ENCODE data around the gene ZNF804A. TPM values are rescaled to one million over a fixed set of nuclear protein-coding genes. Genes with fewer than 3 reads are reported as not detected.

ZNF804A gene
- total and polyA plus RNA-seq, 2 of the 4 experiments (the other 2 are of a cell fraction): 2.2 to 2.7 TPM

DNA sequence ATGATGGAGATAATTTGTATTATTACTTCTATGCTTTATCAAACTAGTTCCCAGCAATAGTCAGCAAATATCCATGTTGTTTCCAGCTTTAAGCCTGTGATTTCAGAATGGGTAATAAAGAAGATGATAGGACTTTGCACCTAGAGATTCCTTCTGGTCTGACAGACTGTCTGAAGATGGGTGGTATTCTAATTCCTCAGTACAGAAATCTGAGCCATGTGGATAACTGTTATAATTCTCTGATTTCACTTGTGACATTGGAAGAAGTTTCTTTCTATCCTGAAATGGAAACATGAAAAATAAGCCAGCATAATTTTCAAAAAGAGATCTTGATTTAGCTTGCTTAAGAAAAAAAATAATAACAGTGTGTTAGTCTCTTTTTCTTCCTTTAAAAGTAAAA is 130.1 kb downstream of the ZNF804A start:
- Histone ChIP-seq H3K36me3 (ENCODE audit: control insufficient read depth, insufficient read depth, low read length) (no peaks in the 10 kb centered on the region), H2BK20ac (ENCODE audit: low read depth, low read length) (no peak overlapping the region), H4K5ac (ENCODE audit: low read depth, low read length) (no peak overlapping the region), H3K23ac (ENCODE audit: low read depth, low read length) (no peak overlapping the region), H2AK9ac (replicated peaks; ENCODE audit: low read depth, low read length, poor library complexity) (no peak overlapping the region), H4K91ac (ENCODE audit: insufficient read depth, low read depth, low read length) (no peak overlapping the region), H2BK5ac (ENCODE audit: low read depth, low read length, poor library complexity, severe bottlenecking) (no peak overlapping the region), H3K4ac (ENCODE audit: low read depth, low read length) (no peak overlapping the region), H3K27ac (ENCODE audit: insufficient read depth, low read length) (no peak overlapping the region), H4K20me1 (ENCODE audit: insufficient read depth, low read length) (no peaks in the 10 kb centered on the region), H2BK15ac (ENCODE audit: low read depth, low read length) (no peak overlapping the region), H3K14ac (replicated peaks; ENCODE audit: low read depth, low read length) (no peak overlapping the region), H3K4me2 (ENCODE audit: low read depth, low read length) (no peak overlapping the region), H2BK120ac (ENCODE audit: low read depth, low read length) (no peak overlapping the region), H3K27me3 (ENCODE audit: control insufficient read depth, insufficient read depth, low read length) (no peaks in the 10 kb centered on the region), H2AFZ (replicated peaks; ENCODE audit: low read length, poor library complexity) (no peak overlapping the region), H3K4me1 (ENCODE audit: control insufficient read depth, insufficient read depth, low read length) (no peaks in the 10 kb centered on the region), H3K9ac (ENCODE audit: low read depth, low read length) (no peak overlapping the region), H4K8ac (ENCODE audit: low read depth in 2 of 2, low read length in 2 of 2) (no peak overlapping the region), H3K79me1 (ENCODE audit: low read depth in 1 of 2, low read length in 2 of 2) (no peaks in the 10 kb centered on the region), H3K18ac (ENCODE audit: low read depth, low read length) (no peak overlapping the region), H3K4me3 (ENCODE audit: insufficient read depth, low read depth, low read length) (no peak overlapping the region), H3K9me3 (ENCODE audit: control insufficient read depth, insufficient read depth, low read length) (no peaks in the 10 kb centered on the region), H3K9me1 (ENCODE audit: insufficient read depth, low read length) (no peaks in the 10 kb centered on the region), H2AK5ac (ENCODE audit: low read depth, low read length) (no peak overlapping the region), H3K56ac (ENCODE audit: extremely low read depth, insufficient read depth, low read length) (no peak overlapping the region)
- ATAC-seq (ENCODE audit: low read depth) (no peak), DNase-seq (no peak)
- no peak for TF ChIP-seq RAD21 (IDR thresholded peaks at IDR 0.05; ENCODE audit: low read length)
- TF ChIP-seq CEBPB (IDR thresholded peaks at IDR 0.05; ENCODE audit: low read depth, low read length): no peak
- TF ChIP-seq MAFK (IDR thresholded peaks at IDR 0.05; ENCODE audit: low read depth, low read length): no peak
- TF ChIP-seq MAZ (IDR thresholded peaks at IDR 0.05; ENCODE audit: borderline replicate concordance, low read depth, low read length): no peak
- TF ChIP-seq, protein P1, sequence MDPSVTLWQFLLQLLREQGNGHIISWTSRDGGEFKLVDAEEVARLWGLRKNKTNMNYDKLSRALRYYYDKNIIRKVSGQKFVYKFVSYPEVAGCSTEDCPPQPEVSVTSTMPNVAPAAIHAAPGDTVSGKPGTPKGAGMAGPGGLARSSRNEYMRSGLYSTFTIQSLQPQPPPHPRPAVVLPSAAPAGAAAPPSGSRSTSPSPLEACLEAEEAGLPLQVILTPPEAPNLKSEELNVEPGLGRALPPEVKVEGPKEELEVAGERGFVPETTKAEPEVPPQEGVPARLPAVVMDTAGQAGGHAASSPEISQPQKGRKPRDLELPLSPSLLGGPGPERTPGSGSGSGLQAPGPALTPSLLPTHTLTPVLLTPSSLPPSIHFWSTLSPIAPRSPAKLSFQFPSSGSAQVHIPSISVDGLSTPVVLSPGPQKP (IDR thresholded peaks at IDR 0.05; ENCODE audit: borderline replicate concordance, low read depth, low read length): no peak
- TF ChIP-seq MXI1 (IDR thresholded peaks at IDR 0.05; ENCODE audit: borderline replicate concordance, low read depth, low read length): no peak
- TF ChIP-seq RFX5 (IDR thresholded peaks at IDR 0.05; ENCODE audit: low read depth, low read length): no peak
- intact Hi-C loops (cut with micrococcal nuclease): no loop called here
- in situ Hi-C loops (cut with MboI; ENCODE audit: low sequenced_read_pairs): no loop called here
- BruUV-seq (replicated peaks): no TSS peak
- dilution Hi-C loops (cut with HindIII; ENCODE audit: low sequenced_read_pairs, unreplicated experiment): no loop called here
- ChIA-PET POLR2A (ENCODE audit: unreplicated experiment) (no interaction called here), CTCF (no interaction called here)
